Measurements from ENCODE around the gene PRAMEF17. TPM values are rescaled to one million over a fixed set of nuclear protein-coding genes. Genes with fewer than 3 reads are reported as not detected.
"Not testable (repeated sequence)": the region's sequence is repeated elsewhere in the genome, so short reads cannot be mapped to it uniquely, and the experiment has no call there.

The PRAMEF17 gene
- total and polyA plus RNA-seq, 2 donors (not counting 1 experiment from before 2014, with no cell fraction given), result not detected

- H3K27me3 ChIP-seq (ENCODE audit: control insufficient read depth, insufficient read depth, low read length), result no peaks in the 10 kb centered on the region
- H3K9ac ChIP-seq (ENCODE audit: insufficient read depth, low read length), result no peak overlapping the region
- H4K20me1 ChIP-seq (ENCODE audit: control insufficient read depth, extremely low read depth, insufficient read depth, low read length), result no peaks in the 10 kb centered on the region
- no peak overlapping the region for H3K4me3 ChIP-seq (replicated peaks in 1 of 4; ENCODE audit: control extremely low read depth in 1 of 4, insufficient read depth in 1 of 4, low read depth in 3 of 4, low read length in 4 of 4)
- DNase-seq (ENCODE audit: low read depth in 2 of 2), result no peak
- H3K27ac ChIP-seq (ENCODE audit: insufficient read depth, low read length), result no peak overlapping the region
- H2AFZ ChIP-seq (ENCODE audit: low read length), result no peak overlapping the region
- no peaks in the 10 kb centered on the region for H3K4me1 ChIP-seq (ENCODE audit: control insufficient read depth, extremely low read depth, insufficient read depth, low read length)
- no peaks in the 10 kb centered on the region for H3K36me3 ChIP-seq (ENCODE audit: control insufficient read depth, insufficient read depth, low read length)
- no peak for TF ChIP-seq EZH2 (IDR thresholded peaks at IDR 0.05; ENCODE audit: low read length, missing control alignments)
- no peak for TF ChIP-seq CTCF (conservative IDR thresholded peaks at IDR 0.05 in 1 of 2, IDR thresholded peaks at IDR 0.05 in 1 of 2; ENCODE audit: low read depth in 1 of 2, low read length in 2 of 2)
- H3K9me3 ChIP-seq (ENCODE audit: control insufficient read depth, insufficient read depth, low read depth, low read length), result no peaks in the 10 kb centered on the region
- H3K4me2 ChIP-seq (ENCODE audit: extremely low read depth, insufficient read depth, low read length), result no peak overlapping the region
- no peaks in the 10 kb centered on the region for H3K79me2 ChIP-seq (ENCODE audit: control insufficient read depth, insufficient read depth, low read length)
Measured at GRCh38 chr1:13430495-13430894, 41.1 kb downstream of the PRAMEF17 start.

GRCh38 chr1:13432251-13432650 is 42.8 kb downstream of the PRAMEF17 start:
- H3K27me3 ChIP-seq (ENCODE audit: control insufficient read depth, insufficient read depth, low read length), result no peaks in the 10 kb centered on the region
- H3K36me3 ChIP-seq (ENCODE audit: control insufficient read depth, insufficient read depth, low read length), result no peaks in the 10 kb centered on the region
- no peaks in the 10 kb centered on the region for H3K4me1 ChIP-seq (ENCODE audit: control insufficient read depth, extremely low read depth, insufficient read depth, low read length)
- H3K9ac ChIP-seq (ENCODE audit: insufficient read depth, low read length), result no peak overlapping the region
- DNase-seq (ENCODE audit: low read depth in 2 of 2), result no peak
- H3K4me3 ChIP-seq (replicated peaks in 1 of 4; ENCODE audit: control extremely low read depth in 1 of 4, insufficient read depth in 1 of 4, low read depth in 3 of 4, low read length in 4 of 4), result no peak overlapping the region
- H3K27ac ChIP-seq (ENCODE audit: insufficient read depth, low read length), result no peak overlapping the region
- TF ChIP-seq CTCF (conservative IDR thresholded peaks at IDR 0.05 in 1 of 2, IDR thresholded peaks at IDR 0.05 in 1 of 2; ENCODE audit: low read depth in 1 of 2, low read length in 2 of 2) (no peak), EZH2 (IDR thresholded peaks at IDR 0.05; ENCODE audit: low read length, missing control alignments) (no peak)
- no peaks in the 10 kb centered on the region for H4K20me1 ChIP-seq (ENCODE audit: control insufficient read depth, extremely low read depth, insufficient read depth, low read length)
- H3K9me3 ChIP-seq (ENCODE audit: control insufficient read depth, insufficient read depth, low read depth, low read length), result no peaks in the 10 kb centered on the region
- no peak overlapping the region for H2AFZ ChIP-seq (ENCODE audit: low read length)
- H3K4me2 ChIP-seq (ENCODE audit: extremely low read depth, insufficient read depth, low read length), result no peak overlapping the region
- no peaks in the 10 kb centered on the region for H3K79me2 ChIP-seq (ENCODE audit: control insufficient read depth, insufficient read depth, low read length)

GRCh38 chr1:13433694-13434358 is 44.4 kb downstream of the PRAMEF17 start:
- DNase-seq (ENCODE audit: low read depth in 2 of 2); H2AFZ ChIP-seq (ENCODE audit: low read length); H3K9ac ChIP-seq (ENCODE audit: insufficient read depth, low read length); H3K27ac ChIP-seq (ENCODE audit: insufficient read depth, low read length); H3K79me2 ChIP-seq (ENCODE audit: control insufficient read depth, insufficient read depth, low read length); H3K9me3 ChIP-seq (ENCODE audit: control insufficient read depth, insufficient read depth, low read depth, low read length); H3K4me1 ChIP-seq (ENCODE audit: control insufficient read depth, extremely low read depth, insufficient read depth, low read length); H3K36me3 ChIP-seq (ENCODE audit: control insufficient read depth, insufficient read depth, low read length); H4K20me1 ChIP-seq (ENCODE audit: control insufficient read depth, extremely low read depth, insufficient read depth, low read length); H3K27me3 ChIP-seq (ENCODE audit: control insufficient read depth, insufficient read depth, low read length); H3K4me2 ChIP-seq (ENCODE audit: extremely low read depth, insufficient read depth, low read length); H3K4me3 ChIP-seq (replicated peaks in 1 of 4; ENCODE audit: control extremely low read depth in 1 of 4, insufficient read depth in 1 of 4, low read depth in 3 of 4, low read length in 4 of 4): not testable (repeated sequence)
